Colonic mucosa (tissue), 4 donors: ENCODE data around the gene LHX4. TPM values are rescaled to one million over a fixed set of nuclear protein-coding genes. Genes with fewer than 3 reads are reported as not detected.

Source experiments
- DNase-seq: peaks from one replicate; pipeline ENCODE4 v3.0.0-alpha.2; 2020
- H3K27ac ChIP-seq: fragments of 200-600 bp; one replicate; pipeline ENCODE4 v1.8.0; 2021
- H3K27me3 ChIP-seq: fragments of 200-600 bp; one replicate; pipeline ENCODE4 v1.8.0; 2021
- H3K36me3 ChIP-seq: fragments of 200-600 bp; one replicate; pipeline ENCODE4 v1.8.0; 2021
- H3K4me1 ChIP-seq: fragments of 200-600 bp; one replicate; pipeline ENCODE4 v1.8.0; 2021; ENCODE audit warnings: mild to moderate bottlenecking
- H3K4me3 ChIP-seq: fragments of 200-600 bp; one replicate; pipeline ENCODE4 v1.8.0; 2021
- H3K9ac ChIP-seq, 2 donors: one replicate each; pipeline ENCODE4 v1.7.0; 2013; ENCODE audit warnings: control low read depth in 2 of 2, low read depth in 2 of 2, low read length in 2 of 2
- H3K9me3 ChIP-seq: fragments of 200-600 bp; one replicate; pipeline ENCODE4 v1.8.0; 2021
- intact Hi-C: fragments of 100-400 bp; cut with DNase I; formaldehyde crosslinking; loops from one replicate; pipeline ENCODE4 v1.14.1; 2022
- total RNA-seq, 2 donors: library from RNA; stranded (reverse); fragmentation: NEBNext Ultra II Directional in 1 of 2; extraction: Animal tissue kit (Norgen Biotek cat#: 25700) in 1 of 2; gene quantifications; one replicate each; pipeline ENCODE4 v1.2.1, GENCODE V29; 2021
- TF ChIP-seq, protein P1 (sequence below): fragments of 200-600 bp; IDR thresholded peaks from one replicate; pipeline ENCODE4 v1.8.0; 2022; ENCODE audit warnings: antibody characterized with exemption, mild to moderate bottlenecking
- donor health status: healthy.
- donor health status: DM: no; HTN: no; CAD: no.
- donor health status: DM: no; HTN: no; CAD: no.

LHX4 gene
- total RNA-seq, 2 donors from 2014 or later: 0.74 to 0.77 TPM

DNA sequence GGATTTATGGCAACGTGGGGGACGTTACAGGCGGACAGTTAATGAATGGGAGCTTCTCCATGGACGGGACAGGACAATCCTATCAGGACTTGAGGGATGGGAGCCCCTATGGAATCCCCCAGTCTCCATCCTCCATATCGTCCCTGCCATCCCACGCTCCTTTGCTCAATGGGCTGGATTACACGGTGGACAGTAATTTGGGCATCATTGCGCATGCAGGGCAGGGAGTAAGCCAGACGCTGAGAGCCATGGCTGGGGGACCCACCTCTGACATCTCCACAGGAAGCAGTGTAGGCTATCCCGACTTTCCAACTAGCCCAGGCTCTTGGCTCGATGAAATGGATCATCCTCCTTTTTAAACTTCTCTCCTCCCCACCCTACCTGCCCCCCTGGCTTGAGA is 44.2 kb downstream of the LHX4 start:
- TF ChIP-seq, protein P1, sequence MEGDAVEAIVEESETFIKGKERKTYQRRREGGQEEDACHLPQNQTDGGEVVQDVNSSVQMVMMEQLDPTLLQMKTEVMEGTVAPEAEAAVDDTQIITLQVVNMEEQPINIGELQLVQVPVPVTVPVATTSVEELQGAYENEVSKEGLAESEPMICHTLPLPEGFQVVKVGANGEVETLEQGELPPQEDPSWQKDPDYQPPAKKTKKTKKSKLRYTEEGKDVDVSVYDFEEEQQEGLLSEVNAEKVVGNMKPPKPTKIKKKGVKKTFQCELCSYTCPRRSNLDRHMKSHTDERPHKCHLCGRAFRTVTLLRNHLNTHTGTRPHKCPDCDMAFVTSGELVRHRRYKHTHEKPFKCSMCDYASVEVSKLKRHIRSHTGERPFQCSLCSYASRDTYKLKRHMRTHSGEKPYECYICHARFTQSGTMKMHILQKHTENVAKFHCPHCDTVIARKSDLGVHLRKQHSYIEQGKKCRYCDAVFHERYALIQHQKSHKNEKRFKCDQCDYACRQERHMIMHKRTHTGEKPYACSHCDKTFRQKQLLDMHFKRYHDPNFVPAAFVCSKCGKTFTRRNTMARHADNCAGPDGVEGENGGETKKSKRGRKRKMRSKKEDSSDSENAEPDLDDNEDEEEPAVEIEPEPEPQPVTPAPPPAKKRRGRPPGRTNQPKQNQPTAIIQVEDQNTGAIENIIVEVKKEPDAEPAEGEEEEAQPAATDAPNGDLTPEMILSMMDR: no peak
- no peaks in the 10 kb centered on the region for H3K27me3 ChIP-seq
- H3K4me3 ChIP-seq: no peak overlapping the region
- H3K36me3 ChIP-seq: no peaks in the 10 kb centered on the region
- peak; percentile 8 for DNase-seq
- no peaks in the 10 kb centered on the region for H3K9me3 ChIP-seq
- H3K4me1 ChIP-seq: peaks cover 6% of the 10 kb centered on the region
- no peak overlapping the region for H3K27ac ChIP-seq
- intact Hi-C loops: no loop called here
- no peak overlapping the region for H3K9ac ChIP-seq

DNA sequence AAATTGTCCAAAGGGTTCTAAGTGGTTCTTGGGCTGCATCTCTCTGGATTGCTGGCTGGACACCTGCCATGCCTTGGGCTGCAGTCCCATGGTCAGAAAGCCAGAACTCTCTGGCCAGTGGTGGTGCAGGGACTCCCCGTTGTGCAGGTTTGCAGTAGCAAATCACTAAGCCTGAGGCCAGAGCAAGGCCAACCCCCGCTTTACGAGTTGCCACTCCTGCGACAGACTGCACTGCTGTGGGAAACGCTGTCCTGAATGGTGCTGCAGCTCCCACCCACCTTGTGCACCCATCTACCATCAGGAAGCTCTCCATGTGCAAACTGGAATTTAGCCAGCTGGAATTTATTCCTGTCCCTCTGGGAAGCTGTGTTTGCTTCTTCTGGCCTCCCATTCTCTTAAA is 45.7 kb downstream of the LHX4 start:
- Histone ChIP-seq H3K9ac (no peak overlapping the region), H3K4me3 (no peak overlapping the region), H3K27me3 (no peaks in the 10 kb centered on the region), H3K4me1 (peaks cover 6% of the 10 kb centered on the region), H3K9me3 (no peaks in the 10 kb centered on the region), H3K27ac (no peak overlapping the region), H3K36me3 (no peaks in the 10 kb centered on the region)
- intact Hi-C loops: no loop called here
- DNase-seq: no peak
- TF ChIP-seq, protein P1: no peak

DNA sequence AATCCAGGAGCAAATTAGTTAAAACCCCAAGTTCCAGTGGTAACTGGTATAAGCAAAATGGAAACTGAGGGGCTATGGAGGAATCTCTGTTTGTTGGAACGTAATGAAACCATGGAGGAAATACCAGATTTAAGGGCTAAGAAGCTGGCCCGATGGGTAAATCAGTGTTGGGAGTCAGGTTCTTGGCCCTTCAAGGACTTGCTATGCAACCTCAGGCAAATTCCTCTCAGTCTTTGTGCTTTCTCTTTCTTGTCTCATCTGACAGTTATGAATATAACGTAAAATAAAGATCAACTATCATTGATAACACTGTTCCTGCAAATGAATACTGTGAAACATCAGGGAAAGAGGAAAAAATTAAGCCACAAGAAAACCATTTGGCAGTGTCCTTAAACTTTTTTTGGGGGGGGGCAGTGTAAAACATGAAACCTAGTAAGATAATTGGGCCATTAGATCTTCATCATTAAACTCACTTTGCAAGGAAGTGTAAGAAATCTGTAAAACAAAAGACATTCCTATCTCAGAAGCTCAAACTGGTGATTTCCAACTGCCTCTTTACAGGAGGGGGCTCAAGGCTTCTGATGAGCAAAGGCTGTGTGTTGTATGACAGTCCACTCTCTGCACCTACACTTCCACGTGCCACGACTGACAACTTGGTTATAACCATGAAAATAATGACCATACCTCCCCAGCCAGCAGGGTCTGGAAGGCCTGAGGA is 47.6 kb downstream of the LHX4 start:
- Histone ChIP-seq H3K9ac (no peak overlapping the region), H3K4me3 (no peak overlapping the region), H3K36me3 (no peaks in the 10 kb centered on the region), H3K27me3 (no peaks in the 10 kb centered on the region), H3K9me3 (no peaks in the 10 kb centered on the region), H3K27ac (no peak overlapping the region), H3K4me1 (no peaks in the 10 kb centered on the region)
- TF ChIP-seq, protein P1: no peak
- DNase-seq: no peak
- intact Hi-C loops: no loop called here

DNA sequence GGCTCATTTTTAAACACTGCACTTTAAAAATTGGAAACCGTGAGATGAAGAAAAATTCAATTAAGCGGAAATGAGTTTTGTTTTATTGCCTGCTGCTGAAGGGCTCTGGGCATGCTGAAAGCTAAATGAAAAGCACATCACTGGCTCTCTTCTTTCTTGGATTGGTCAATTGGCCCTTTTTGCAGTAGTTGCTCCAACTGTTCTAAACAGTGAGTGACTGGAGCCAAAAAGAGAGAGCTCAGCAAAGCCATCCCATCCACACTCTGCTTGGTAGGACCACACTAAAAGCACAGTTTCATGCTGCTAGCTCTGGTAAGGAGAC is 48.1 kb downstream of the LHX4 start:
- Histone ChIP-seq H3K9ac (no peak overlapping the region), H3K36me3 (no peaks in the 10 kb centered on the region), H3K27me3 (no peaks in the 10 kb centered on the region), H3K4me1 (no peaks in the 10 kb centered on the region), H3K27ac (no peak overlapping the region), H3K9me3 (no peaks in the 10 kb centered on the region), H3K4me3 (no peak overlapping the region)
- intact Hi-C loops: no loop called here
- no peak for DNase-seq
- TF ChIP-seq, protein P1: no peak

DNA sequence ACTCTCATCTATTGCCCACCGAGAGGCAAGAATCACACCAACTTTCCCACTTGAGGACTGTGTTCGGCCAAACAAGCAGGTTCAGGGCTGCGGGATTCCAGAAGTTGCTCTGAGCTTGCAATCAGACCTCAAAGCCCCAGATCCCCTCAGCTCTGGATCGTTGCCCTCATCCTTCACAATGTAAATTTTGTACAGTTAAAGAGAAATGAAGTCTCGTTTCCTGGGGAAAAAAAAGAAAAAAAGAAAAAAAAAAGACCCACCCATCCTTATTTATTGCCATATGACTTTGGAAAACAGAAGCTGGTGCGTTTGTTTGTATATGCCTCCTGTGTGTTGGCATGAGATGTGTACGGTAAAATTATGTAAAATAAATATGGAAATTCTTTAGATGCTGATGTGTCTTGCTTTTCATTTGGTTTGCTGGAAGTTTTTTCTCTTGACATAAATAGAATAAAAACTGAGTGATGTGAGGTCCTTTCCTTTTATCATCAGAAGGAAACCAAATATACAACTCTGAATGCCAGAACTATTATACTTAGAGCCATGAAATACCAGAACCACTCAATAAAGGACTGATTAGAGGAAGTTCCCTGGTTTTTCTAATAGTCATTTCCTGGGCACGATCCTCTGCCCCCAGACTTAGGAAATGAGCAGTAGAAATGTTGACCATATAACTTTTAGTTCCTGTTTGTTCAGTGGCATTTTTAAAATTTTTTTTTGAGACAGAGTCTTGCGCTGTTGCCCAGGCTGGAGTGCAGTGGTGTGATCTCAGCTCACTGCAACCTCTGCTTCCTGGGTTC is 48.7 kb downstream of the LHX4 start:
- TF ChIP-seq, protein P1: no peak
- Histone ChIP-seq H3K4me3 (no peak overlapping the region), H3K36me3 (no peaks in the 10 kb centered on the region), H3K4me1 (no peaks in the 10 kb centered on the region), H3K27ac (no peak overlapping the region), H3K9ac (no peak overlapping the region), H3K9me3 (no peaks in the 10 kb centered on the region), H3K27me3 (no peaks in the 10 kb centered on the region)
- intact Hi-C loops: no loop called here
- no peak for DNase-seq
